HG02943 (cell line): ENCODE results near the gene CHP2.
"Not testable (repeated sequence)": the region's sequence is repeated elsewhere in the genome, so short reads cannot be mapped to it uniquely, and the experiment has no call there.

Source experiments
- ATAC-seq: cut with Tn5 transposase; IDR thresholded peaks from one replicate; pipeline ENCODE4 v1.9.1; 2021; ENCODE audit warnings: mild to moderate bottlenecking, low read depth, moderate library complexity; ENCODE audit not compliant: unreplicated experiment

The CHP2 gene

DNA sequence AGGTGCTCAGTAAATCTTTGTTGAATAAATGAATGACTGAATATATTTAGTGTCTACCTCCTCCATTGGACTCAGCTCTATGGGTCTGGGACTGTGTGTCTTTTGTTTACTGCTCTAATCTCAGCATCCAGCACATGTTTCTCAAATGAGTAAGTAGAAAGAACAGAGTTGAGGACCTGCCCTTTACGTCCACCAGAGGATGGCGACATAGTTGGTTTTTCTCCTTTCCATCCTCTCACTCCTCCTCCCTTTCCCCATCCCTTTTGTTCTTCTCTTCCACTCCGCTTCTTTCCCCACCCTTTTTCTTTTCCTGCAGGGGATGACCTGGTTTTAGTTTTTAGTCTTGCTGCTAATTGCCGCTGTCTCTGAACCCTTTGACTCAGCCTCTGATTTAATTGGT, 12.1 kb upstream of the CHP2 start:
- no peak for ATAC-seq

DNA sequence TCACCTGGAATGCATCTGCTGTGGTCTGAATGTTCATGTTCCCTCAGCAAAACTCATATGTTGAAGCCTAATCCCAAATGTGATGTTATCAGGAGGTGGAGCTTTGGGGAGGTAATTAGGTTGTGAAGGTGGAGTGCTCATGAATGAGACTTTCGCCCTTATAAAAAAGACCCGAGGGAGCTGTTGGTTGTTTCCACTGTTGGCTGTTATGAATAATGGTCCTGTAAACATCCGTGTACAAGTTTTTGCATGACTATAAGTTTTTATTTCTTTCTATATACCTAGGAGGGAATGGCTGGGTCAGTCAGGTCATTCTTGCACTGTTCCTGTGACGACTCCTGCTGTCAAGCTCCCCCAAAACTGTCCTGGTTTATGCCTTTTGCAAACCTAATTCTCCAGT, 9.6 kb upstream of the CHP2 start:
- ATAC-seq, result no peak

GRCh38 chr16:23748630-23749029, 6.2 kb upstream of the CHP2 start:
- ATAC-seq, result no peak

DNA sequence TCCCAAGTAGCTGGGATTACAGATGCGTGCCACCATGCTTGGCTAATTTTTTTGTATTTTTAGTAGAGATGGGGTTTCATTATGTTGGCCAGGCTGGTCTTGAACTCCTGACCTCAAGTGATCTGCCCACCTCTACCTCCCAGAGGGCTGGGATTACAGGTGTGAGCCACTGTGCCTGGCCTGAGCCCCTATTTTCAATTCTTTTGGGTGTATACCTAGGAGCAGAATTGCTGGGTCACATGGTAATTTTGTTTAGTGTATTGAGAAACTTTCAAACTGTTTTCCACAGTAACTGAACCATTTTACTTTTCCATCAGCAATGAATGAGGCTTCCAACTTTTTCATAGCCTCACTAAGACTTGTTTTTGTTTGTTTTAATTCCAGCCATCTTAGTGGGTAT, 3.8 kb upstream of the CHP2 start:
- ATAC-seq, result not testable (repeated sequence)

DNA sequence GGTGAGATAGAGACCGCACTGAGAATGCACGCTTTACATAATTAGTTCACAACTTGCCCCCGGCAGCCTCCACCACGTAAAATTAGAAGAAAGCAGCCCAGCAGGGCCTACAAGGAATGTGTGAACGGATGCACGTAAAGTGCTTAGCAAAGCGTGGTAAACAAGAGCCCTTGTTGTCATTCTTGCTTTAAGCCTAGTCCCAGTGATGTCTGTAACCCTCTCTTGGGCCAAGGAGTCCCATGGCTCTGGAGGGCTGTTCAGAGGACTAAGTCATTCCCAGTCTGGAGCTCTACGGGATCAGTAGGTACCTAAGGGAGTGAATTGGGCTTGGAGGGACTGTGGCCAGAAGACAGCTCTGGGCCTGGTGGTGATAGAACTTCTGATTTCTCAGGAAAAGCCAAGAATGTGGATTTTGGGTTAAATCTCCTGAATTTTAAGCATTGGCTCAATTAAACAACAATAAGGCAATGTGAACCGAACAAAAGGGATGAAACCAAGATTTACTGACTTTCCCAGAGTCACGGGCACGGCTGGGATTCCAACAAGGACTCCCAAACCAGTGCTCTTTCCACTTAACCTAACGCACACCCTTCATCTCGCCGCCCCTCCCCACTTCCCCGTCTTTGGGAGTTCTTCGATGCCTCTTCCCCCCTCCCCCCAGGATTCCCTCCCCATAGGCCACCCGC, 775 bp upstream of the CHP2 start:
- no peak for ATAC-seq

- ATAC-seq, result no peak
Measured at GRCh38 chr16:23755484-23755809, 621 bp downstream of the CHP2 start.

- ATAC-seq, result no peak
Measured at GRCh38 chr16:23757116-23757515, 2.3 kb downstream of the CHP2 start.

DNA sequence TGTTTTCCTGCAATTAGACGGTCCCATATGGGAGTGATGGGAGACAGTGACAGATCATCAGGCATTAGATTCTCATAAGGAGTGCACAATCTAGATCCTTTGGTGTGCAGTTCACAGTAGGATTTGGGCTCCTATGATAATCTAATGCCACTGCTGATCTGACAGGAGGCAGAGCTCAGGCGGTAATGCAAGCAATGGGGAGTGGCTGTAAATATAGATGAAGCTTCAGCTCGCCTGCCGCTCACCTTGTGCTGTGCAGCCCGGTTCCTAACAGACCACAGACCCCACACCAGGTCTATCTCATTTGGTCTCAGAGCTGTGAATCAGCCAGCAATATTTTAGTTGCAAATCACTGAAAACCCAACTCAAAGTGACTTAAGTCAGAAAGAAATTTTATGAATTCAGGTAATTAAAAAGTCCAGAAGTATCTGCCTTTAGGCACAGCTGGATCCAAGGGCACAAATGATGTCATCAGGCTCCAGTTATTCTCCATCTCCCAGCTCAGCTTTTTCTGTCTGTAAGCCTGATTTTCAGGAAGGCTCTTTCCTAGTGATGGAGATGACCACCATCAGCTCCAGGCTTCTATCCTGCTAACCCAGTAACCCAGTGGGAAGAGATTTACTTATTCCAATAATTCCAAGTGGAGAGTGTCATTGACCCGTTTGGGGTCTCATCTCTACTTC, 3.3 kb downstream of the CHP2 start:
- no peak for ATAC-seq

- no peak for ATAC-seq
Measured at GRCh38 chr16:23765933-23766332, 11.1 kb downstream of the CHP2 start.

- ATAC-seq, result no peak
Measured at GRCh38 chr16:23768581-23768980, 13.8 kb downstream of the CHP2 start.

DNA sequence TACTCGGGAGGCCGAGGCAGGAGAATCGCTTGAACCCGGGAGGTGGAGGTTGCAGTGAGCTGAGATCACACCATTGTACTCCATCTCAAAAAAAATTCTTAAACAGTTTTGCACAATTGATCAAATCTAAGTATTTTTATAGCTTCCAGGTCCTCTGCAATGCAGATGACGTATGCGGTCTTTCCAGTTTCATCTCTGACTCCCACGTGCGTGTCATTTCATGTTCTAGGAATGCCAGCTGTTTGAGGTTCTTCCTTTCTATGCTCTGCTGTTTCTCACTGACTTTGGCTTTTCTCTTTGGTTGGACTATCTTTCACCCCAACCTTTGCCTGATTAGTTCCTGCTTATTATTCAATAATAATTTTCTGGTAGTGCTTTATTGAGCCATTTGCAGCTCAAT, 16.2 kb downstream of the CHP2 start:
- ATAC-seq, result no peak

GRCh38 chr16:23771642-23772041, 16.8 kb downstream of the CHP2 start:
- ATAC-seq, result no peak

- no peak for ATAC-seq
Measured at GRCh38 chr16:23773339-23773738, 18.5 kb downstream of the CHP2 start.

DNA sequence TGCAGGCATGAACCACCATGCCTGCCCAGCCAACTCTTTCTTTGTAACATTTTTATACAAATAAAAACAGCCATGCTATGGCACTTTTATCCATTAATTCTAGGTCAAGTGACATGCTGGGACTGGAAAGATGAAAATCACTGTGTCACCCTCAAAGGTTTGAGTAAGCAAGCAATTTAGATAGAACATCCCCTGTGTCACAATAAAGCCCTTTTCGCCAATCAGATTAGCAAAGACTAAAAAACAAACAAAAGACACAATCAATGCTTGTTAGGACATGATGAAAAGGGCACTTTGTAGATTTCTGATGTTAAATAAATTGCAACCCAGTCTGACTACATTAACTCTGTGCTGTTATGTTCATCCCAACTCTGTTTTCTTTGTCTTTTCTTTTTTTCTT, 26.4 kb downstream of the CHP2 start:
- no peak for ATAC-seq

- ATAC-seq, result no peak
Measured at GRCh38 chr16:23784811-23785447, 30.1 kb downstream of the CHP2 start.

DNA sequence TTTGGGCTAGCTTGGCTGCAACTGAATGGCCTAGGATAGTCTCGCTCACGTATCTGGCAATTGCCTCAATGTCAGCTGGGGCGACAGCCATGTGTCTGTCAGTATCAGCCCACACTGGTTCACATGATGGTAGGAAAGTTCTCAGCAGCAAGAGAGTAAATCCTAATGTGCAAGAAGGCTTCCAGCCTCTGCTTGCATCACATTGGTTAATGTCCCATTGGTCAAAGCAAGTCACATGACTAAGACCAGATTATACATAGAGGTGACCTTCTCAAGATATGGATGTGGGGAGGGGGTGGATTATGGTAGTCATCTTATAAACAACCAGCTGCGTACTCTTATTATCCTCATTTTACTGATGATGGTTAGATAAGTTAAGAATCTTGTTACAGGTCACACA, 31.0 kb downstream of the CHP2 start:
- no peak for ATAC-seq

- no peak for ATAC-seq
Measured at GRCh38 chr16:23786964-23787561, 32.2 kb downstream of the CHP2 start.

DNA sequence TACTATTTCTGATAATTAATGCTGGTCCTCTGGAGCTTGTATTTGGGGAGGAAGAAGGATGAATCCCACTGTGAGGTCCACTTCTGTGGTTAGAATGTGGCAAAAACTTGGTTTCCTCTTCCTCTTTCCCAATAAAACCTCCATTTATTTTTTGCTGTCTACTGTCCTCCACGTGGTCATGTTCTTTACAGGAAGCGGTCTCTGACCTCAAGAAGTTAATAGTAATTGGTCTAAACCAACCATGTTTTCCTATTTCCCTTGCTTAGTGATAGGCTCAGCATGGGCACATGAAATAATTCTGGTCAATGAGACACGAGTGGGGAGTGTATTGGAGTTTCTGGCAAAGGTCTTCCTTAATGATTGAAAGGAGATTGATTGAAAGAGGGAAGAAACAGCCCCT, 33.9 kb downstream of the CHP2 start:
- no peak for ATAC-seq

GRCh38 chr16:23795378-23795777, 40.6 kb downstream of the CHP2 start:
- no peak for ATAC-seq

DNA sequence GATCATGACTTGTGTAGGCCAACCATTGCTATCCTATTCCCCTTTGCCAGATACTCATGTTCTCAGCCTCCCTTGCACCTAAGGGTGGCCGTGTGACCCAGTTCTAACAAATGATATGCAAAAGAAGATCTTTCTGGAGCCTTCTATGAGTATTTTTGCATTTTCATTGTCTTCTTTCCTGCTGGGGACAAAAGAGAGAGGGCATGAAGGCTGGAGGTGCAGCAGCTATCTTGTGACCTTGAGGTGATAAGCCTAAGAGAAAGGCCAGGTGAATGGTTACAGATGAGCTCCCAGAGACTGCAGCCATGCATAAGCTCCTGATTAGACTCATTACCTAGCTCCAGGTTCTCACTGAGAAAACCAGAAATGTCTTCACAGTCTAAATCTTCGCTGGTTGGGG, 42.1 kb downstream of the CHP2 start:
- no peak for ATAC-seq

DNA sequence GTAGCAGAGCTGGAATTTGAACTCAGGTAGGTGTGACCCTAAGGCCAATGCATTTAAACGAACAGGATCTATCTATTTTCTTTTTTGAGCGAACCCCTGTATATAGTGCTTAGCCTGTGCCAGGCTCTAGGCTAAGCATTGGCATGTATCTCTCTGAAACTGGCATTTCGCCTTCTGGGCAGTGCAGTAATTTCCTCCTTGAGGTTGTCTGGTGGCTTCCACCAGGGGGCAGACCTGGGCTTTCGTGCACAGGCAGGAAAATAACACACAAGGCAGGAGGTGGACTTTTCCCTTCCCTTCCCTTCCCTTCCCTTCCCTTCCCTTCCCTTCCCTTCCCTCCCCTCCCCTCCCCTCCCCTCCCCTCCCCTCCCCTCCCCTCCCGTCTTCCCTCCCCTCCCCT, 46.6 kb downstream of the CHP2 start:
- ATAC-seq, result no peak

- ATAC-seq, result no peak
Measured at GRCh38 chr16:23802776-23803175, 48.0 kb downstream of the CHP2 start.
